ENCODE measurements around the gene CASKIN1.
"Not testable (repeated sequence)": the region's sequence is repeated elsewhere in the genome, so short reads cannot be mapped to it uniquely, and the experiment has no call there.

DNA sequence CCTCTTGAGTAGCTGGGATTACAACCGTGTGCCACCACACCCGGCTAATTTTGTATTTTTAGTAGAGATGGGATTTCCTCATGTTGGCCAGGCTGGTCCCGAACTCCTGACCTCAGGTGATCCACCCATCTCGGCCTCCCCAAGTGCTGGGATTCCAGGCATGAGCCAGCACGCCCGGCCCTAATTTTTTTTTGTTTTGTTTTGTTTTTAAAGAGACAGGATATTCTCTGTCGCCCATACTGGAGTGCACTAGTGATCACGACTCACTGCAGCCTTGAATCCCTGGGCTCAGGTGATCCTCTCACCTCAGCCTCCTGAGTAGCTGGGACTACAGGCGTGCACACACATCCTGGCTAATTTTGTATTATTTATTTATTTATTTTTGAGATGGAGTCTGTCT lies 43.9 kb upstream of the CASKIN1 start:
- TF ChIP-seq, protein P1, sequence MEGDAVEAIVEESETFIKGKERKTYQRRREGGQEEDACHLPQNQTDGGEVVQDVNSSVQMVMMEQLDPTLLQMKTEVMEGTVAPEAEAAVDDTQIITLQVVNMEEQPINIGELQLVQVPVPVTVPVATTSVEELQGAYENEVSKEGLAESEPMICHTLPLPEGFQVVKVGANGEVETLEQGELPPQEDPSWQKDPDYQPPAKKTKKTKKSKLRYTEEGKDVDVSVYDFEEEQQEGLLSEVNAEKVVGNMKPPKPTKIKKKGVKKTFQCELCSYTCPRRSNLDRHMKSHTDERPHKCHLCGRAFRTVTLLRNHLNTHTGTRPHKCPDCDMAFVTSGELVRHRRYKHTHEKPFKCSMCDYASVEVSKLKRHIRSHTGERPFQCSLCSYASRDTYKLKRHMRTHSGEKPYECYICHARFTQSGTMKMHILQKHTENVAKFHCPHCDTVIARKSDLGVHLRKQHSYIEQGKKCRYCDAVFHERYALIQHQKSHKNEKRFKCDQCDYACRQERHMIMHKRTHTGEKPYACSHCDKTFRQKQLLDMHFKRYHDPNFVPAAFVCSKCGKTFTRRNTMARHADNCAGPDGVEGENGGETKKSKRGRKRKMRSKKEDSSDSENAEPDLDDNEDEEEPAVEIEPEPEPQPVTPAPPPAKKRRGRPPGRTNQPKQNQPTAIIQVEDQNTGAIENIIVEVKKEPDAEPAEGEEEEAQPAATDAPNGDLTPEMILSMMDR (IDR thresholded peaks at IDR 0.05; ENCODE audit: borderline replicate concordance, extremely low read depth, low read length, poor library complexity, severe bottlenecking): not testable (repeated sequence)
- not testable (repeated sequence) for TF ChIP-seq EZH2 (IDR thresholded peaks at IDR 0.05; ENCODE audit: borderline replicate concordance, low read depth, low read length, severe bottlenecking)

All from DND-41 (cell line).